Activated T-helper 9 cell treated with anti-CD3 and anti-CD28 coated beads, Interleukin-2, amount 50 U/mL, for 16 hours (primary cell): ENCODE results near the gene NPC1L1.

ENCODE experiments used
- DNase-seq: peaks from one replicate; pipeline ENCODE4 v3.0.0-alpha.2; 2020; ENCODE audit warnings: low read depth

The NPC1L1 gene, protein sequence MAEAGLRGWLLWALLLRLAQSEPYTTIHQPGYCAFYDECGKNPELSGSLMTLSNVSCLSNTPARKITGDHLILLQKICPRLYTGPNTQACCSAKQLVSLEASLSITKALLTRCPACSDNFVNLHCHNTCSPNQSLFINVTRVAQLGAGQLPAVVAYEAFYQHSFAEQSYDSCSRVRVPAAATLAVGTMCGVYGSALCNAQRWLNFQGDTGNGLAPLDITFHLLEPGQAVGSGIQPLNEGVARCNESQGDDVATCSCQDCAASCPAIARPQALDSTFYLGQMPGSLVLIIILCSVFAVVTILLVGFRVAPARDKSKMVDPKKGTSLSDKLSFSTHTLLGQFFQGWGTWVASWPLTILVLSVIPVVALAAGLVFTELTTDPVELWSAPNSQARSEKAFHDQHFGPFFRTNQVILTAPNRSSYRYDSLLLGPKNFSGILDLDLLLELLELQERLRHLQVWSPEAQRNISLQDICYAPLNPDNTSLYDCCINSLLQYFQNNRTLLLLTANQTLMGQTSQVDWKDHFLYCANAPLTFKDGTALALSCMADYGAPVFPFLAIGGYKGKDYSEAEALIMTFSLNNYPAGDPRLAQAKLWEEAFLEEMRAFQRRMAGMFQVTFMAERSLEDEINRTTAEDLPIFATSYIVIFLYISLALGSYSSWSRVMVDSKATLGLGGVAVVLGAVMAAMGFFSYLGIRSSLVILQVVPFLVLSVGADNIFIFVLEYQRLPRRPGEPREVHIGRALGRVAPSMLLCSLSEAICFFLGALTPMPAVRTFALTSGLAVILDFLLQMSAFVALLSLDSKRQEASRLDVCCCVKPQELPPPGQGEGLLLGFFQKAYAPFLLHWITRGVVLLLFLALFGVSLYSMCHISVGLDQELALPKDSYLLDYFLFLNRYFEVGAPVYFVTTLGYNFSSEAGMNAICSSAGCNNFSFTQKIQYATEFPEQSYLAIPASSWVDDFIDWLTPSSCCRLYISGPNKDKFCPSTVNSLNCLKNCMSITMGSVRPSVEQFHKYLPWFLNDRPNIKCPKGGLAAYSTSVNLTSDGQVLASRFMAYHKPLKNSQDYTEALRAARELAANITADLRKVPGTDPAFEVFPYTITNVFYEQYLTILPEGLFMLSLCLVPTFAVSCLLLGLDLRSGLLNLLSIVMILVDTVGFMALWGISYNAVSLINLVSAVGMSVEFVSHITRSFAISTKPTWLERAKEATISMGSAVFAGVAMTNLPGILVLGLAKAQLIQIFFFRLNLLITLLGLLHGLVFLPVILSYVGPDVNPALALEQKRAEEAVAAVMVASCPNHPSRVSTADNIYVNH (N-terminal part only)

DNA sequence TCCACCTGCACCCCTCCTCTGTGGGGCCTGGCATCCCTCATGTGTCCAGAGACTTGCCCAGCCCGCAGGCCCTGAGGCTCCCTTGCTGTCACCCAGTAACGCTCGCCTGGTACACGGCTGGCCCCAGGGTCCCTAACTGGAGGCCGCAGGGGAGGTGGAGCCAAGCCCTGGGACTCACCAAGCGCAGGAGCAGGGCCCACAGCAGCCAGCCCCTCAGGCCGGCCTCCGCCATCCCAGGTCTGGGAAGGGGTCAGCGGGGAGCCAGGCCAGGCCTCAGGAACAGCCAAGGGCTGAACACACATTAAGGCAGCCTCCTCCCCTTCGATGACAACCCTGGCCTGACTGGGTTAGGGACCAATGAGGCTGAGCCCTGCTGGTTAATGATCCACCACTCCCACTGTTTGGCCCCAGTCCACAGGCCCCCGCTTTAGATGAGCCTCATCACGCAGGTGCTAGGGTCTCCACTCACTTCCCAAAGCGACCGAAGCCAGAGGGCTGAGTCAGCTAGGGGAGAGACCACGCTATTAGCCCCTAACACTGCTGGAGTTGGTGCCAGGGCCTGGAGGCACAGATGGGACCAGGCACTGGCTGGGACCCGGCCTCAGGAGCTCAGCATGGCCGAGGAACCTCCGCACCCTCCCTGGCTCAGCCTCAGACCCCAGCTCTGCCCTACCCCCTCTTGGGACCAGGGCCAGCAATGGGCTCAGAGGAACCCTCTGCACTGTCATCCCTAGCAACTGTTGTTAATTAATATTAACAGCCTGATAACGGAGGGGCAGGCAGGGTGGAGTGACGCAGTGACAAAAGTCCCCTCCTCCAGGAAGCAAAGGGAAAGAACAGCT, at the start of gene NPC1L1:
NPC1L1 (minus strand) TSS at position 303 of the 842 bp plus-strand sequence; CDS start at position 232, 71 bp downstream.
- no peak for DNase-seq

DNA sequence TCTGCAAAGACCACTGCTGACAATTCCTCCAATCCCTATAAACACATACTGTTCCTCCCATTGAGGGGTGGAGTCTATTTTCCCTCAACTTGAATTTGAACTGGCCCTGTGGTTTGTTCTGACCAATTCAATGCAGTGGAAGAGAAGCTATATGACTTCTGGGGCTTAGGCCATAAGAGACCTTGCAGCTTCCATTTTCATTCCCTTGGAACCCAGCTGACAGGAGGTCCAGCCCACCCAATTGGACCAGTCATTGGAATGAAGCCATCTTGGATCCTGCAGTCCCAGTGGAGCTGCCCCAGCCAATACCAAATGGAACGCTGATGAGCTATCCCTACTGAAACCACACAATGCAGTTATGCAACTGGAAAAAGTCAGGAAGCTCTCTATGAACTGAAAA, 49.8 kb upstream of the NPC1L1 start:
- DNase-seq, result no peak

DNA sequence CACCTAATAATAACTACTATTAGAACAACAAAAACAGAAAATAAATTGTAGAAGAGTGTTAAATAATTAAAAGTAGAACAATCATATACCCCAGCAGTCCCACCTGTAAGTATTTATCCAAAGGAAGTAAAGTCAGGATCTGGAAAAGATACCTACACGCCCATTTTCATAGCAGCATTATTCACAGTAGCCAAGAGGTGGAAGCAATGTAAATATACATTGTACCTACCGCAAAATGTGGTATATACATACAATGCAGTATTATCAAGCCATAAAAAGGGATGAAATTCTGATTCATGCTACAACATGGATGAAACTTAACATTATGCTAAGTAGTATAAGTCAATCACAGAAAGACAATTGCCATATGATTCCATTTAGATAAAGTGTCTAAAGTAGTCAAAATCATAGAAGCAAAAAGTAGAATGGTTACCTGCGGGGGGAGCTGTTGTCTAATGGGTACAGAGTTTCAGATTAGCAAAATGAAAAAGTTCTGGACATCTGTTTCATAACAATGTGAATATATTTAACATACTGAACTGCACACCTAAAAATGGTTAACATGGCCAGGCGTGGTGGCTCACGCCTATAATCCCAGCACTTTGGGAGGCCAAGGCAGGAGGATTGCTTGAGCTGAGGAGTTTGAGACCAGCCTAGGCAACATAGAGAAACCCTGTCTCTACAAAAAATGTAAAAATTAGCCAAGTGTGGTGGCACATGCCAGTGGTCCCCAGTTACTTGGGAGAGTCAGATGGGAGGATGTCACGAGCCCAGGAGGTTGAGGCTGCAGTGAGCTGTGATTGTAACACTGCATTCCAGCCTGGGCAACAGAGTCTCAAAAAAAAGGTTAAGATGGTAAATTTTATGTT, 46.9 kb upstream of the NPC1L1 start:
- no peak for DNase-seq

DNA sequence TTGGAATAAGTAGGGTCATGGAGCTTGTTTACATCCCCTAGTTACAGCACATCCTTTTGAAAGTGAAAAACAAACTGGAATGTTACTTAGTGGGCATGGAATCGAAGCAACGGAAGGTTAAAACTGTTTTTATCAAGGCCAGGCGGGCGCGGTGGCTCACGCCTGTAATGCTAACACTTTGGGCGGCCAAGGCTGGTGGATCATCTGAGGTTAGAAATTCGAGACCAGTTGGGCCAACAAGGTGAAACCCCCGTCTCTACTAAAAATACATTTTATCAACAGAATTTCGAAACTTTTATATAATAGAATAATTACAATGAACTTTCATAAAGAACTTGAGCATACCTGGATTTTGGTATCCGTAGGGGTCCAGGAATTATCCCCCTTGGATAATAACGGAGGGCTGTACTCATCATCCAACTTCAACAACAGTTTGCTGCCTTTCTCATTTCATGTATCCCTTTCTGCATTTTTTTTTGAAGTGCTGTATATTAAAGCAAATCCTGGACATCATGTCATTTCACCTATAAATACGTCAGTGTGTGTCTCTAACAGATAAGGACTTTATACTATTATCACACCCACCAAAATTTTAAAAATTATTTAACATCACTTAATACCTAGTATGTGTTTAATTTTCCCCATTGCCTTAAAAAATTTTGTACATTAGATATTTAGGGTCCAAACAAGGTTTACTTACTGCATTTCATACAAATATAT, 42.2 kb upstream of the NPC1L1 start:
- no peak for DNase-seq

DNA sequence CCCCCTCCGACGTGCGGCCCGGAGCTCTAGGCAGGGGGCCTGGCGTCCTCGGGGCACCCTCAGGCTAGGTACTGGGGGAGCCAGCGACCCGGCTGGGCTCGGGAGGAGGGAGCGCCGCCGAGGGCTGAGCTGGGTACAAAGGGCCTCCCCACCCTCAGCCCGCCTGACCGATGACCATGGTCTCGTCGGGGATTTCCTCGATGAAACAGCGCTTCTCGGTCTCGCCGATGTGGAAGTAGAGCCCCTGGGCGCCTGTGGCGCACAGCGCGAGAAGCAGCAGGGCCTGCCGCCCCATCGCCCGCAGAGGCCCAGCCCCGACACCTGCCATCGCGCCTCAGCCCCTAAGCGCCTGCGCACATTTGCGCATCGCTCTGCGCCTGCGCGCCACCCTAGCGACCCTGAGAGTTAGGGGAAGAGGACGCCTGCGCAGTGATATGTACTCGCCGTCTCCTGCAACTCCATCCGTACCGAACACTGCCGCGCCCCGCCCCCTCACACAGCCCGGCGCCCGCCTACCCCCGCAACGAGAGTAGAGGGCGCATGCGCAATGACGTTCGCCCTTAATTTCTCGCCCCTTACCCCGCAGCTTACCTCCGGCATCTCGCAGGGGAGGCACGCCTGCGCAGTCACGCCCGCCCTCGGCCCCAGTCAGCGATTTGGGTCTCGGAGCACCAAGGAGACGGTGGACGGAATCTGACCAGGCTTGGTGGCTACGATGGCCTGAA, 40.9 kb upstream of the NPC1L1 start, which contains the start of gene TMED4:
TMED4 (minus strand) TSS at position 353 of the 725 bp plus-strand sequence; CDS start at position 328, 25 bp downstream.
- DNase-seq, result peak; percentile 100

DNA sequence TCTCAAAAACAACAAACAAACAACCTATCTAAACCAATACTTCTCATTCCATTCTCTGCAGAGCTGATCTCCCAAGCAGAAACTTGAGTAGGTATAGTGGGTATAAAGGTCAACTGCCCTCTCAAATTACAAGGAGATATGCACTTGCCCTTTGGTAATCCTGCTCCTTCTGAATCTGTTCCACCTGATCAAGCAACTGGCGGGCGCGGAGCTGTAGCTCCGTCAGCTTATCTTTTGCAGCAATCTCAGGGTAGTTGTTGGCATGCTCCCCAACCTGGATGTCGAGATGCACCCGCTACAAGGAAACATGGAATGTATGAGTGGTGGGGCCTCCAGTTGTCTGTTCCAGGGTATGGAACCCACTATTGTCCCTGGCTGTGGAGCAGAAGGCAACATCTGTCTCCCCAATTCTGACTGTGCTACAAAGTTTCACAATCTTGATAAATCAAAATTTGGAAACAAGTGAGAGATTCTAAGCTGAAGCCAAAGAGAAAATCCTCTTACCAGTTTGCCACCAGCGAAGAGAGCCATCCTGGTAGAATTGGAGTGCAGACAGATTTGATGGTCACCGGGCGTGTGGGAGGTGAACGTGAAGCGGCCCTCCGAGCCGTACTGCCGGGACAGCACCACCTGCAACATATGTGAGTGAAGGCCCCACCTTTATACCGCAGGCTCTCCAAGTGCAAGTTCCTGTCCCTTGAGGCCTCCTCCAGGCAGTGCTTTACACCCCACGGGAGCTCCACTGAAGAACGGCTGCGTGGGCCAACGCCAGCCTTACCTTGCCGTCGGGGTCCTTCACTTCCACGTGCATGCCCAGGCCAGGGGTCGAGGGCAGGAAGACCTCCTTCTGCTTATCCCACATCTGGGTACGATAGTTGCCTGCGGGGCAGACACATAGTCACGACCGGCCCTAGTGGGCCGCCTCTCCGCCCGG, 40.1 kb upstream of the NPC1L1 start:
- DNase-seq, result no peak

DNA sequence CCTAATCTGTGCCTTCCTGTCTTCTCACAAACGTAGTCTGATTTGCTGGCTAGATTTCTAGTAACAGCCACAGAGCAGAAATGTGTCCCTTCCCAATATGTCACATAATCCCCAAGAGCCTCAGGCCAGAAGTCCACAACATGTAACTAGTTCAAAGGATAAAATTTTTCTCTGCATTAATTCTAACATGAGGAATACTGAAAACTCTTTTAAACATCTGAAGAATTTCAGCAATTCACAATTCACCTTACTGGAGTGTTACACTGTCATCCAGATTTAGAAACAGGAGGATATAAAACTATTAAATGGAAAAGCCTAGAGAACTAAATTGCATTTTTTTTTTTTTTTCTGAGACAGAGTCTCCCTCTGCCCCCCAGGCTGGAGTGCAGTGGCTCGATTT, 35.1 kb upstream of the NPC1L1 start:
- no peak for DNase-seq

DNA sequence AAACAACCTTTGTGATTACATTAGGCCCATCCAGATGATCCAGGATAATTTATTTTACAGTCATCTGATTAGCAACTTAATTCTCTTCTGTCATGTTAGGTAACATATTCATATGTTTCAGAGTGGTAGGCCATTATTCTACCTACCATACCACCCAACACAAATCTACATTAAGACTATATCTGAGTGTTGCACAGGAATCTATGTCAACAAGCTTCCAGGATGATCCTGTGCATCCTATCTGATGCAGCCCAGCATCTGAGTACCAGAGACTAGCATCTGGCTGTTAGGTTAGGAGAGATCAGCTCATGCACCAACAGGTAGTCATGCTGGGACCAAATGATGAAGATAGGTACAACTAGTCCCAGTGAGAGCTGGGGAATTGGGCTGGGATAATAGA, 33.9 kb upstream of the NPC1L1 start:
- no peak for DNase-seq

DNA sequence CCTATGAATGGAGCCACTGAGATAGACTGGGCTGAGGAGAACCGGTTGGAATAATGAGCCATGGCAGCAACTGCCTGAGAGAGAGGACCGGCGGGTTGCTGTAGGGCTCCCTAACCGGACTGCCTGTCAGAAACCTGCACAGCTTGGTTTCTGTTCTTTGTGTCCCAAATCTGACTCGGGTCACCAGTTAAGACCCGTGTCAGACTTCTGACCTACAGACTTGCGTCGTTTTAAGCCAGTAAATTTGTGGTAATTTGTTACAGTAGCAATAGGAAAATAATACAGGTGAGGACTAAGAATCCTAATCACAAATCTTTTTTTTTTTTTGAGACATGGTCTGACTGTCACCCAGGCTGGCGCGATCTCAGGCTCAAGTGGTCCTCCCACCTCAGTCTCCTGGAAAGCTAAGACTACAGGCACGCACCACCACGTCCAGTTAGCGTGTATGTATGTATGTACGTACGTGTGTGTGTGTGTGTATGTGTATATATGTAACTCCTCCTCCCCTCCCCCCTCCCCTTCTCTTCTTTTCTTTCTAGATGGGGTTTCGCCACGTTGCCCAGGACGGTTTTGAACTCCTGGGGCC, 33.2 kb upstream of the NPC1L1 start:
- DNase-seq, result no peak

DNA sequence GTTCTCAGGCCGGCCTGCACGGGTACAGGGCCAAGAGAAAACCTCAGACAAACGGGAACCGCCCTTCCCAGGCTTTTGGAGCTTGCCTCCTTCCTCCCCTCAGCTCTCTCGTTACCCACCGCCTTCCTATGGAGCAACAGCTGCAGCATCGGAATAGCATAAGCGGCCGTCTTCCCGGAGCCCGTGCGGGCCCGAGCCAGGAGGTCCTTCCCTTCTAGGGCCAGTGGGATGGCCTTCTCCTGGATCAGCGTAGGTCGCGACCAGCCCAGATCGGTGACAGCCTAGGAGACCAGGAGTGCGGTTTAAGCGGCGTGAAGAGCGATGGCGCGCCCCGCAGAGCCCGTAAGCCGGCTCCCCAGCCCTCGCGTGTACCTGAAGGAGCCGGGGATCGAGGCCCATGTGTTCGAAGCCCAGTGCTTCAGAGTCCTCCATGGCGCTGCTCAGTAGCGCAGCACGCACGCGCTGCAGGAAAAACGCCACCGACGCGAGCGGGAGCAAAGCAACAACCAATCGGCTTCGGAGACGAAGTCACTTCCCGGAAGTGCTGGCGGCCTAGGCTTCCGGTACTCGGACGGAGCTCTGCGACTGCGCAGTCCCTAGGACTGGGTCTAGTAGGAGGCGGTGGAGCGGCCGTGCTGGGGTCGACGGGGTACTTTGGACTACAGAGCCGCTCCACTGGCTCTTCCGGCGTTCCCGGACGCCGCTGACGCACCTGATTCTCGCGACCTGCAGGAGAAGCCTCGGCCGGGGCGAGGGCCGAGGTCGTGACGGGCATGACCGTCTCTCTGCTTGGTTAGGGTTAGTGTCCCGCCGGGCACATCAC, 32.5 kb upstream of the NPC1L1 start, which contains the start of gene DDX56:
DDX56 (minus strand) TSS at position 445 of the 823 bp plus-strand sequence; CDS start at position 432, 13 bp downstream.
- peak; percentile 88 for DNase-seq

DNA sequence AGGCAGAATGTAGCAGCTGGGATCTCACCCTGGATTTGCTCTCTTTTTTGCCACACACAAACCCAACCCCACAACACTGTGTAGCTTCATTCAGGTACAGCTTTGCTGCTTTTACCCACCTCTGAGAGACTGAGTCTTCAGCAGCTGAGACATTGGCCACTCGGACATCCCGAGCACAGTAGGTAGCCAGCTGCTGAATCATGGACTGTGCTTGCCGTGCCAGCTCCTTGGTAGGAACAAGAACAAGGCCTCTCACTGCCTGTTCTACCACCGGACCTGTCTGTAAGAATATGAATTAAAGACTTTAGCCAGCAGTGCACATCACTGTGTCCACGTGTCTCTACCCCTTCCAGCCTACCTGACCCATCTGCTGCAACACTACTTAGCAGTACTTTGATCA, 31.6 kb upstream of the NPC1L1 start:
- no peak for DNase-seq

DNA sequence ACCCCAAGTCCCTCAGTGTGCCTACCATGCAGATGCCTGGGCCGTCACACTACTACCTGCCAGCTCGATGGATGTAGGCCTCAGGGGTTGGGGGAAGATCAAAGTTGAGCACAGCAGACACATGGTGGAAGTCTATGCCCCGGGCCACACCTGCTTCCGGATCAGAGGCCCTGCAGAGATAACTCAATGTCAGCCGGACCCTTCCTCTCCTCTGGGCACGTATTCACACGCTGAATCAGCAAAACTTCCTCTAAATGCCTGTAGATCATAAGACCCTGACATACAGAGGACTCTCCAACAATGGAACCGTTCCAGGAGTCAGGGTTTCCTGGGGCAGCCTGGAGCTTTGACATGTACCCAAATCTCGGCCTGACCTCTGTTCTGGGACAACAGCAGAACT, 28.8 kb upstream of the NPC1L1 start:
- DNase-seq, result no peak

DNA sequence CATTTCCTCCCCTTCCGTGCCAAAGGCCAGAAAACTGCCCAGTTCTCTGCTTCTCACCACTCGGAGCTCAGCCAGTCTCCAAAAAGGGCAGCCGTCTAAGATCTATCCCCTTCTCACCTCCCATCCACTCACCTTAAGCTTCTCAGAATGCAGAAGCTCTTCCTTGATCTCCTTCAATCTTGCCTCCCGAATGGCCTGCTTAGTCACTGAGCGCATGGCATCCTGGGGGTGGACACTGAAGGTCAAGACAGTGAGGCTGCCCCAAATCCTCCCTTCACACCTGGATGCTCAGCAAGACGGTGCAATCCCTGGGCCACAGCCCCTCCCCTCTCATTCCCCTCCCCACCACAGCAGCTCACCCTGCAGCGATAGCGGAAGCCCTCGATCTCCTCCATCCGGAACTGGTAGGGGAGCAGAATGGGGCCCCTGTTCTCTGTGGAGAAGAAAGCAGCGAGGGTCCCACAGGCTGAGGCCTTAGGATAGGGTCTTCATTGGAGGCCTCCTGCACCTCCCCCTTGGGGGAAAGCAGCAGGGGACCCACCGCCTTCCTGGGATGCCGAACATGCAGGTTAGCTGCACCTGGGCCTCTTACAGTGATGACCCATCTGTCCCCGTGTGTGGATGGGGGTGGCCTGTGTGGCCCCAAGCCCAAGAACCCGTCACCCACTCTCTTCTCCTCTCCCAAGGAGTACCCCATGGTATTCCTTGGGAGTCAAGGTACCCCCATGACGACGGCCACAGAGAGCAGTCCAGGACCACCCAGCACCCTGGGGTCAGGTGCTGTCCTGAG, 27.8 kb upstream of the NPC1L1 start:
- no peak for DNase-seq

DNA sequence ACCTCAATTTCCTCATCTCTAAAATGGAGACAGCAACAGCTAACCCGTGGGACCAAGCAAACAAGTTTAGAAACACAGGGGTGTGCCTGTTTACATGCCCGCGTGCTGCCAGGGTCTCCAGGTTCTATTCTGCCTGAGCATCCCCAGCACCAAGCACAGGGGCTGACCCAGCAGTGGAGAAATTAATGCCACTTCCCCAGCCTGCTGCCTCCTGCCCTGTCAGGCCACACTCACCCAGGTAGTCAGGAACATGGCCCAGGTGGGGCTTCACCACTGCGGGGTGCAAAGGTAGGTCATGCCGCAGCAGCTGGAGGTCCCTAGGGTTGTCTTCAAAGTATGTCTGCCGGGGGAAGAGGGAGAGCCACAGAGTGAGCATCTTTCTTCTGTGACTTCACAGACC, 26.8 kb upstream of the NPC1L1 start:
- DNase-seq, result no peak

DNA sequence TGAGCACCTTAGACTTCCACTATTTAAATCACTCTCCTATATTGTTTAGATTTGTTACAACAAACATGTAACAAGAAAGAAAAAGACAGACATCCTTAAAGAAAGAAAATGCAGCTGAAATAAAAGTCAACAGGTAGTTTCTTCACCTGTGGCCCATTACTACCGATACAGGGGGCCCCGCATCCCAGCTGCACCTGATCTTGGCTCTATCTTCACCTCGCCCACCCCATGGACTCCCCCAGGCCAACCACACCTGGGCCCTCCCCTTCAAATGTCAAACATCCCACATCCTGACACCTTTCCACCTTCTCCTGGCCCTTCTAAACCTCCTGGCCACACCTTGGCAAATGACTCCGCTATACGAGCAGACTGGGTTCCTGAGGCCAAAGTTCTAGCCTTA, 25.6 kb upstream of the NPC1L1 start:
- no peak for DNase-seq
